OCI-M2 (cell line): ENCODE results near the gene MRGPRD.
"Not testable (repeated sequence)": the region's sequence is repeated elsewhere in the genome, so short reads cannot be mapped to it uniquely, and the experiment has no call there.

Source experiments
- DNase-seq: peaks from one replicate; lab custom pipeline; 2025; ENCODE audit not compliant: unreplicated experiment; lab: John Stamatoyannopoulos, UW

The MRGPRD gene

DNA sequence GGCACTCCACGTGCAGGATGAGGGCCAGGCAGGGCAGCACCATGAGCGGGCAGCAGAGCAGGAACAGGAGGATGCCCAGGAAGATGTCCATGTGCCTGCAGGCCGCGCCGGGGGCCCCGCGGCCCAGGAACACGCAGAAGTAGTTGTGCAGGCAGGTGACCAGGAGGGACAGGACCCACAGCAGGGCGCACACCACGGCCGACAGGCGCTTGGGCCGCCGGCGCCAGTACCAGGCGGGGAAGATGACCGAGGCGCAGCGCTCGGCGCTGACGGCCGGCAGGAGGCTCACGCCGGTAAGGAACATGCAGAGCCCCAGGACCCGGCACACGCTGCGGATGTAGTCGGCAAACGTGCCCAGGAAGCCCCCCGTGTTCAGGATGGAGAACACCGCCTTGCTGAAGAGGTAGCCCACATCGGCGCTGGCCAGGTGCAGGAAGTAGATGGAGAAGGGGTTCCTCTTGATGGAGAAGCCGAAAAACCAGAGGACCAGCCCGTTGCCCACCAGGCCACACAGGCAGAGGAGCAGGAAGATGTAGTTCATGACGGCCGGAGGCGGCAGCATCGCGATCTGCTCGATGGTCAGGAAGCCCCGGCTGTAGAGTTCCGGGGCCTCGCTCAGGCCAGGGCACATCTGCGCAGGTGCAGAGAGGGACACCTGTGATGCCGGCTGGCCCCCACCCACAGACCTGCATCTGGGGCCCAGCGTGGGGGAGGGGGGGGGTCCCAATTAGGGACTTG, 25.0 kb upstream of the MRGPRD start:
- DNase-seq = no peak

GRCh38 chr11:69005183-69005630, 24.4 kb upstream of the MRGPRD start:
- DNase-seq = no peak

- DNase-seq = no peak
These were observed 23.8 kb upstream of the MRGPRD start for GRCh38 chr11:69004411-69005182.

DNA sequence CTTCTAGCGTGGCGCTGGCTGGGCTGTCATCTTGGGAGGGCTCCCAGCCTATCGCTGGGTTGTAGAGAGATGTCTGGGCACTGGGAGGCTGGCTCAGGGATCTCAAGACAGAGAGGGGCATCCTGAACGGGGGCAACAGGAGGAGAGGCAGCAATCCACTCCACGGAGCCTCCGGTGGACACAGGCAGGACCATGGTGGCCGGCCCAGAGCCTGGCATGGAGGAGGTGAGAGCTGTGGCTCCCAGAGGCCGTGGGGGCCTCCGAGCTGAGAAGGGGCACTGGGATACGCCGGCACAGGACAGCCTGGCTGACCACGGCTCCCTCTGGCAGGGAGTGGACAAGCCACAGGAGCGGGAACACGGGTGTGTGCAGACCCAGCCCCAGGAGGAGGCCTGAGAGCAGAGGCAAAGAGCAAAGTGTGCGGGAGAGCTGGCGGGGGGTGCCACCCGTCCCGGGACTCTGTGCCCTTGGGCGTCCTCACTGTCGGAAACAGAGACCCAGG, 23.1 kb upstream of the MRGPRD start:
- DNase-seq = no peak

- DNase-seq = no peak
These were observed 22.6 kb upstream of the MRGPRD start for GRCh38 chr11:69003301-69003865.

DNA sequence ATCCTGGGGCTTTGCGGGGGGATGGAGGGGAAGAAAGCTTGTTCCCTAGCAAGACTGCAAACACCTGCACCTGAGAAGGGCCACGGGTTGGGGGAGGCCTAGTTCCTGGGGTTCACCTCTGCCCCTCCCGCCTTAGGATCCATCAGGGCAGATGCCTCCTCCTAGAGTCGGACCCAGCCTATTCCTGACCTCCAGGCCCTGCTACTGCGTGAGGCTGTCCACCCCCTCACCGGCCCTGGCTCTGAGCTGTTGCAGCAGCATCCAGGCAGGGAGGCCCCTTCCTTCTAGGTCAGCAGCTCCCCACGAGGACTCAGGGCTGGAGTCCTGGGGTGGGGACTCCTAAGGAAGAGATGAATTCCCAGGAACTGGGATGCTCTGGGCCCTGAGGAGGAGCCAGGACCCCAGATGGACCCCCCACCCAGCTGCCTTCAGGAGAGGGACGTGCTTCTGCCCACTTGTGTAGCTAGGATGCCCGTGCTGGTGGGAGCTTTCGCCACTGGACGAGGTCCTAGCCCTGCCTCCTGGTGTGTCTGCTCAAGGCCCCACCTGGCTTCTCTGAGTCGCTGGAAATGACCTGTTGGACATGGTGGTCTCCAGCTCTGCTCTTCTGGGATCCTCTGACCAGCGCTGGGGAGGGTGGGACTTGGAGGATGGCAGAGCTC, 21.9 kb upstream of the MRGPRD start:
- DNase-seq = no peak

DNA sequence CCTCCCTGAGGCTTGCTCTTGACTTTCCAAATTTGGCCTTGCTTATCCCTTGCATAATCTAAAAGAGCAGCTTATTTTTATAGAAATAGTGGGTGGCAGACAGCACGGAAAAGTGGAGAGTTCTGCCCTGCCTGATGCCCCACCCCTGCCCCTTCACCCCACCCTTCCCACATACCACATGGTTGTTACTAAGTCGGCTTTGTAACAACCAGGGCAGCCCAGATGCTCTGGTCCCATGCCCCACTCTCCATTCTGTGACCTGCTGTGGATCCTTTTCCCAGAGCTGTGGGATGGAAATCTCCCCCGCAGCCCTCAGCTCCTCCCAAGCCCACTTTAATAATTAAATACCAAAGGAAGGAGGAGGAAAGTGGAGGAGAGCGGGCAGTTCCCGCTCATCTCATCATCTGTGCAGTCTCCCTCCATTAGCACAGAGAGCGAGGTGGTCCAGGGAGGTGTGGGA, 21.4 kb upstream of the MRGPRD start:
- no peak for DNase-seq

DNA sequence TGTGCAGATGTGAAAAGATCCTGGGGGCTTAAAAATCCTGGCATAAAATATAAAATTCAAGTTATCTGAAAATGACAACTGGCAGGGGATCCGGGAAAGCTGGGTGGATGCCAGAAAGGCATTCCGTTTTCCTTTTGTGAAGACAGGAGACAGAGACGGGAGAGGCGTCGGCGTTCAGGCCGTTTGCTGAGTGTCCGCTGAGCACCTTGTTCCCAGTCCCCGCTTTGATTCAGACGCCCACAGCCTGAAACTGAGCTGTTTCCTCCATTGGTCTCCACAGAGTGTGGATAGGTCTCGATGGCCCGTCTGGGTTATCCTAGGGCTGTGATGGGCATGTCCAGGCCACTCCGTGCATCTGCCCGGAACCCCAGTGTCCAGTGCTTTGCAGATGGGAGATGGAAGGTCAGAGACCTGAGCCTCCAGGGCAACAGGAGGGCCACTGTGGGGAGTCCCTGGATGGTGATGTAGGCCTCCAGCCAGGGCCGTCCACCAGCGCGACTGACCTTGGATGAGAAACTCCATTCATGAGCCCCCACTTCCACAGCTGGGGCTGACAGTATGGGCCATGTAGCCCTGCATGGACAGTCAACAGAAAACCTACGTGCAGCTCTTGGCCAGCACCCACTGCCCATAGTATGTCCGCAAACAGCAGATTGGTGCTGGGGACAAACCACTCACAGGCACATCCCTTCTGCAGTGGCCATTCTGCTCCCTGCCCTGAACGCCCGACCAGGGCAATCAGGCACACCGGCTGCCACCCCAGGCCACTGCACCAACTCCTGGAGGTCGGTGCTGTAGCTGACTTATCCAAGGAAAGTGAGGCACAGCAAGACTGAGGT, 20.7 kb upstream of the MRGPRD start:
- DNase-seq = no peak

DNA sequence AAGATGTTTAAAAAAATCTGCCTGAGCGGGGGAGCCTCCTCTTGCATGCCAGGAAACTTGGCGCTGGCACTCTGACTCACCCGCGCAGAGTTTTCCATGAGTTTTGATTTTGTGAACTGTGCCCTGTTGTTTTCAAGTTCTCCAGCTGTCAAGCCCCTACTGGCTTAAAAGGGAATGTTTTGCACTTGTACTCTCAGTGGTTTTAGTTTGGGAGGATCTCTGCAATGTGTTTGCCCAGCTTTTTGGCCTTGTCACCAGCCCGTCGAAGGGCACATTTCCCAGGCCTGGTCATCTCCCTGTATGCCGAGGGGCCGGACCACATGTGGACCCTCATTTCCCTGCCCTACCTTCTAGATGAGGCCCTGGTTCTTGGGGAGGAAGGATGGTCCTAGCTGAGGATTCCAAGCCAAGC, 20.1 kb upstream of the MRGPRD start:
- no peak for DNase-seq

DNA sequence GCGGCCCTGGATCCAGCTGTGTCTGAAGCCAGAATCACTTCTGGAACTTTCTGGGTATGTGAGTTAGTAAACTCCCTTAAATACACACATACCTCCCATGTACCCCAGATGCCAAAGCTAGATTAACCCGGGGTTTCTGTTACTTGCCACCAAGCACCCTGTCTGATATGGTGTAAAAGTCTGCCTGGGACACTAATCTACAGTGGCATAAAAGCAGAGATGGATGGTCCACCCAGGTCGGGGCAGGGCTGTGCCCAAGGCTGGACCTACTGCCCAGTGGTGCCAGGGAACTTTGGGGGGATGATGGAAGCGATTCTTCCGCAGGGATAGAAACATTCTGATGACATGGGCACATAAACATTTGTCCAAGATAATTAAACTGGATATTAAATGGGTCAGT, 19.6 kb upstream of the MRGPRD start:
- no peak for DNase-seq

GRCh38 chr11:68999748-69000355, 19.1 kb upstream of the MRGPRD start:
- DNase-seq = not testable (repeated sequence)

DNA sequence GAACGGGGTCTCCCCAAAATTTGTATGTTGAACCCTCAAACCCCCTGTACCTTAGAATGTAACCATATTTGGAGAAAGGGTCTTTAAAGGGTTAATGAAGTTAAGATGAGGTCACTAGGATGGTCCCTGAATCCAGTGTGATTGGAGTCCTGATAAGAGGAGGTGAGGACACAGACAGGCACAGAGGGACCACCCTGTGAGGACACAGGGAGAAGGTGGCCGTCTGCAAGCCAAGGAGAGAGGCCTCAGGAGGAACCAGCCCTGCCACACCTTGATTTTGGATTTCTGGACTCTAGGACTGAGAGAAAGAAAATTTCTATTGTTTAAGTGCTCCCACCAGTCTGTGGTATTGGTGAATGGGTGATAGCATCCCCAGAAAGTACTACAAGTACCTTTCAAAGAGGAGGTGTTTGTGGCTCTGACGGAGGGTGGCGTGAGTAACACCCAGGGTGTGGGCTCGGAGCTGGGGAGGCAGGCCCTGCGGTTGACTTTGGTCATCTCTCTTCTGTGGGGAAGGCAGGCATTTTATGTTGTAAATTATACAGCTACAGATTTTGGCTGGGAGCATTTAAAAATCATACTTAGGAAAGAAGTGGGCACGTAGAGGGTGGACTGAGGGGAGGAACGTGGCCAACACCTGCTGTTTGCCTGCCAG, 18.4 kb upstream of the MRGPRD start:
- DNase-seq = no peak

DNA sequence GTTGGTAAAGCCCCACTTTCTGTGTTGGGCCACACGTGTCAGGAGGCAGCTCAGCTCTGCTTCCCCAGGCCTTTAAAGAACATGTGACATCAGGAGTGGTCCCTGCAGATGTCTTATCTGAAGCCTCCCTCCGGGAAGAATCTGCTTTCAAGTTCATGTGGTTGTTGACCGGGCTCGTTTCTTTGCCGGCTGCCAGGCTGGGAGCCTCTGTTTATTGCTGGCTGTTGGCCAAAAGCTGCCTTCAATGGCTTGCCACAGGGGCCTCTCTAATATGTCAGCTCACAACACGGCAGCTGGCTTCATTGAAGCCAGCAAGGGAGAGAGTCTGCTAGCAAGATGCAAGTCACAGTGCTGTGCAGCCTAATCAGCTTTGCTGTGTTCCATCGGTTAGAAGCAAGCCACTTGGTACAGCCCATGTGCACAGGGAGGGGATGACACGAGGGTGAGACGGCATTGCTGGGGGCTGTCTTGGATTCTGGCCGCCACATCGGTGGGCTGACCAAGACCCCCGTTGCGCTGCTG, 17.7 kb upstream of the MRGPRD start:
- DNase-seq = no peak

DNA sequence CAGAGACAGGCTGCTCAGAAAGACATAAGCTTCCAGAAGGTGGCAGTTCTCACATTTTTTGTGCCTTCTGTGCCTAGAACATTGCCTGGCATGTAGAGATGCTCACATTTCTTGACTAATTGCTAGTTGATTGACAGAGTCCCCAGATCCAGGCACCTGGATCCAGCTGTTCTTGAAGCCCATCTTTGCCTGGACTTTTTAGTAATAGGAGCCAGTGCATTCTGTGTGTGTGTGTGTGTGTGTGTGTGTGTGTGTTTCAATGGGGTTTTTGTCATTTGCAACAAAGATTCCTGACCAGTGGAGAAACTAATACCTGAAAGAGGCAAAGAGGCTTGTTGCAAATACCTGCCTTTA, 17.2 kb upstream of the MRGPRD start:
- DNase-seq = no peak

DNA sequence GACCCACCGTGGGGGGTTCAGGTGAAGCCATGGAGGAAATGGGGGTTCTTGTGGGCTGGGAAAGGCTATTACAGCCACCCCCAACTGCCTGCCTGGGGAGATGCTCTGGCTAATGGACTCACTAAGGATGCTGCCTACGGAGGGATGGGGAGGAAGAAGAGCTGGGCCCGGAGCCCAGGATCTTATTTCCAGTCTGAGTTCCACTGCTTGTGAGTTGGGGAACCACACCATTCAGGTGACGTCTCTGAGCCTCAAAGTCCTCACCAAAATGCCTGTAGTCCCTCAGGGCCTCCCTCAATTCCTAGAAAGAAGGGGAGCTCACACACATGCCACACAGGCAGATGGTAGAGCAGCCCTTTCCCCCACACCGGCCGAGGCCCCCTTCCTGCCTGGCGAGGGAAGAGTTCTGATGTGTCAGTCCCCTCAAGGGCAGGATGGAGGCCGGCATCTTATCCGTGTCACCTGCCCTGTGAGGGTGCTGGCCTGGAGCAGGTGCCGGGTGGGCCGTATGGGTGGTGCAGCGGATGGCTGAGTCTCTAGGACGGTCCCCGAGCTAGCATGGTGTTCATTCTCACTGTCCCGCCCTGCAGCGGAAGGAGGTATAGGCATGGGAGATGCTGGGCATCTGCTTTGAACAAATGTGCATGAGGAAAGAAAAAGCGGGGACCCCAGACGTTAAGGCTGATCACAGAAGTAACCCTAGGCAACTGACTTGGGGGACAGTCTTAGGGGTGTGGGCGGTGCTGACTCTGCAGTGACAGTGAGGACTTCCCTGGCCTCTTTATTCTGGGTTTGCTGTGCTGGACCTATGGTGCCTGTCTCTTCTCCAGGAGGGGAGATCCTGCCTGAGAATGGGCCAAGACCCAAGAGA, 16.6 kb upstream of the MRGPRD start:
- DNase-seq = no peak

DNA sequence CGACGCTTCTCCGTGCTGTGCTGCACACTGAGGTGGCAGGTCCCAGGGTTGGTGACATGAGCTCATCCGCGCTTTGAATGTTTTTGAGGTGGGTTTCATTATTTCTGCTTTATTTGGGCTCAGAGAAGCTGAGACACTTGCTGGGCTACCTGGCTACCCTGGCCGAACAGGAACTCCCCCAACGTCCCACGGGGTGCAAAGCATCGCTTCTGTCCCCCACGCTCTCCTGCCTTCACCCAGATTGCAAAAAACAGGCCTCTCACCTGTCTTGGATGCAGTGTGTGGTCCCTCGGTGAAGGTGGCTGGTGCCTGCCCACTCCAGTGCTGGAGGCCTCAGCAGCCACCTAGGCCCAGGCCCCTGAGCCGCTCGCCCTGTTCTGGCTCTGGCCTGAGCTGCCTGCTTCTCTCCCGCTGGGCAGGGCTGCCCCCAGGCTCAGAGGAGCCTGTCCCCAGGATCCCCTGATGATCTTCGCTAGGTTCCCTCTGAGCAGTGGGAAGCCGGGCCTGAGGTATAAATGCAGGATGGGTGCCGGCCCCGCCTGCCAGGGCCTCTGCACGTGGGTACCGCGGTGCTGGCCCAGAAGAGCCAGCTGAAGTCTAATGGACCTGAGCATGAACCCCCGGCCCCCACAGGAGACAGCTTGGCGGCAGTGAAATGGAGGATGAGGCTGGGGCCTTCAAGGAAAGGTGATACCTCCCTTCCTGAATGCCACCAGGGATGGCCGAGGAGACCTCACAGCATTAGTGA, 15.8 kb upstream of the MRGPRD start:
- no peak for DNase-seq

- no peak for DNase-seq
These were observed 14.1 kb upstream of the MRGPRD start for GRCh38 chr11:68994894-68995285.
